ENCODE measurements around the gene C12orf50. TPM values are rescaled to one million over a fixed set of nuclear protein-coding genes. Genes with fewer than 3 reads are reported as not detected.
A peak's percentile ranks its signal among the peaks of the same experiment; 100 is the strongest.

Gene C12orf50
- total and polyA plus RNA-seq, 11 donors: 0.06 to 0.10 (median 0.08) TPM; not detected in 8

DNA sequence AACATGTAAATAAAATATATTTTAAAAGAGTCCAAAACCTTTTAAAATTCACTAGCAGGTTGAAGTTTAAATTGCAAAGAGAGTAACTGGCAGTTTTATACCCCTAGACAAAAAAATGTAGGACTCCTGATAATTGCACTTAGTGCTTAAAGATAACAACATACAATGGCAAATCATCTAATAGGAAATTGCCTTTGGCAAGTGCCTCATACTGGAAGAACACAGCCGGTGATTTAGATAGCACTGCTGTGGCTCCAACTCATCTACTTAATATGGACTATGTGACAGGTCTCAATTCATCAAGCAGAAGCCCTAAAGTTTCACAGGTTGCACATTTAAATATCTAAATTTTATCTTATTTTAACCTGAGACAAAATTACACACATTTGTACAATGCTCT is 13.4 kb downstream of the C12orf50 start:
- Histone ChIP-seq H3K4me3 (no peak overlapping the region), H3K36me3 (no peaks in the 10 kb centered on the region), H3K9me3 (peaks cover 0 to 13% (median 0%) of the 10 kb centered on the region in 12 donors), H3K27ac (no peak overlapping the region), H3K4me1 (no peaks in the 10 kb centered on the region), H3K27me3 (peaks cover 0 to 12% (median 0%) of the 10 kb centered on the region in 9 donors)
- ATAC-seq: no peak
- intact Hi-C loops (cut with DNase I): no loop called here
- 4 to 13% (median 8%) methylated on average over 1 of the region's 1 CpG for WGBS, 4 donors
- TF ChIP-seq, protein P1, sequence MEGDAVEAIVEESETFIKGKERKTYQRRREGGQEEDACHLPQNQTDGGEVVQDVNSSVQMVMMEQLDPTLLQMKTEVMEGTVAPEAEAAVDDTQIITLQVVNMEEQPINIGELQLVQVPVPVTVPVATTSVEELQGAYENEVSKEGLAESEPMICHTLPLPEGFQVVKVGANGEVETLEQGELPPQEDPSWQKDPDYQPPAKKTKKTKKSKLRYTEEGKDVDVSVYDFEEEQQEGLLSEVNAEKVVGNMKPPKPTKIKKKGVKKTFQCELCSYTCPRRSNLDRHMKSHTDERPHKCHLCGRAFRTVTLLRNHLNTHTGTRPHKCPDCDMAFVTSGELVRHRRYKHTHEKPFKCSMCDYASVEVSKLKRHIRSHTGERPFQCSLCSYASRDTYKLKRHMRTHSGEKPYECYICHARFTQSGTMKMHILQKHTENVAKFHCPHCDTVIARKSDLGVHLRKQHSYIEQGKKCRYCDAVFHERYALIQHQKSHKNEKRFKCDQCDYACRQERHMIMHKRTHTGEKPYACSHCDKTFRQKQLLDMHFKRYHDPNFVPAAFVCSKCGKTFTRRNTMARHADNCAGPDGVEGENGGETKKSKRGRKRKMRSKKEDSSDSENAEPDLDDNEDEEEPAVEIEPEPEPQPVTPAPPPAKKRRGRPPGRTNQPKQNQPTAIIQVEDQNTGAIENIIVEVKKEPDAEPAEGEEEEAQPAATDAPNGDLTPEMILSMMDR (IDR thresholded peaks at IDR 0.05): no peak
- TF ChIP-seq POLR2A (IDR thresholded peaks at IDR 0.05): no peak
- DNase-seq: no peak

GRCh38 chr12:88011755-88012154 is 17.4 kb downstream of the C12orf50 start:
- no peak for ATAC-seq
- no peak for DNase-seq
- WGBS, 4 donors: 56 to 64% (median 60%) methylated on average over 5 of the region's 5 CpGs

GRCh38 chr12:88006351-88006750 is 22.9 kb downstream of the C12orf50 start:
- peak in 1 of 4 donors; percentile 90 for ATAC-seq
- Histone ChIP-seq H3K27me3 (no peaks in the 10 kb centered on the region), H3K27ac (peak overlapping the region in 1 of 12 donors; percentile 41), H3K36me3 (no peaks in the 10 kb centered on the region), H3K4me3 (no peak overlapping the region), H3K9me3 (peaks cover 0 to 22% (median 4%) of the 10 kb centered on the region in 12 donors), H3K4me1 (no peaks in the 10 kb centered on the region)
- intact Hi-C loops (cut with DNase I): no loop called here
- no peak for TF ChIP-seq POLR2A (IDR thresholded peaks at IDR 0.05)
- TF ChIP-seq, protein P1 (IDR thresholded peaks at IDR 0.05): no peak
- DNase-seq: no peak
- WGBS, 4 donors: 64 to 82% (median 79%) methylated on average over 4 of the region's 4 CpGs

More at GRCh38 chr12:88011755-88012154, 17.4 kb downstream of the C12orf50 start:
- H3K36me3 ChIP-seq: no peaks in the 10 kb centered on the region
- peaks cover 0 to 12% (median 0%) of the 10 kb centered on the region in 9 donors for H3K27me3 ChIP-seq
- H3K27ac ChIP-seq: no peak overlapping the region
- H3K4me3 ChIP-seq: no peak overlapping the region
- TF ChIP-seq POLR2A (IDR thresholded peaks at IDR 0.05): no peak
- TF ChIP-seq, protein P1 (IDR thresholded peaks at IDR 0.05): no peak
- no peaks in the 10 kb centered on the region for H3K9me3 ChIP-seq
- H3K4me1 ChIP-seq: no peaks in the 10 kb centered on the region
- intact Hi-C loops (cut with DNase I): no loop called here

DNA sequence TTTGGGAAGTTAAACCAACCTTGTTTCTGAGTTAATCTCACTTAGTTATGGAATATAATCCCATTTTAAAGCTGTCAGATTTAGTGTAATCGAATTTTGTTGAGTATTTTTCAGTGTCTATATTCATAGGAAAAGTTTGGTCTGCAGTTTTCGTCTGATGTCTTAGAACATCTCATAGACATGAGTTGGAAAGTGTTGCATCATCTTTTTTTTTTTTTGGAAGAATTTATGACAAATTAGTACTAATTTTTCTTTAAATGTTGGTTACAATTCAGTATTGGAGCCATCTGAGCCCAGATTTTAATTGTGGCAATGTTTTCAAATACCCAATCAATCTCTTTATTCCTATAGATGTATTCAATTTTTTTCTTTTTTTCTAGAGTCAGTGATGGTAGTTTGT is 27.9 kb downstream of the C12orf50 start:
- Histone ChIP-seq H3K27ac (no peak overlapping the region), H3K9me3 (peaks cover 0 to 22% (median 4%) of the 10 kb centered on the region in 12 donors), H3K4me1 (no peaks in the 10 kb centered on the region), H3K36me3 (no peaks in the 10 kb centered on the region), H3K27me3 (no peaks in the 10 kb centered on the region), H3K4me3 (no peak overlapping the region)
- DNase-seq: no peak
- ATAC-seq: no peak
- intact Hi-C loops (cut with DNase I): no loop called here
- 85 to 89% (median 85%) methylated on average over 2 of the region's 2 CpGs for WGBS, 4 donors
- TF ChIP-seq, protein P1 (IDR thresholded peaks at IDR 0.05): no peak
- TF ChIP-seq POLR2A (IDR thresholded peaks at IDR 0.05): no peak
